SK-N-SH (cell line): ENCODE results near the gene SH3RF1. TPM values are rescaled to one million over a fixed set of nuclear protein-coding genes. Genes with fewer than 3 reads are reported as not detected.

Experiments
- CTCF ChIA-PET: fragments of 300-600, 350-600 bp; formaldehyde crosslinking; extraction: SDS; loops from one replicate; lab custom pipeline; 2021; lab: Yijun Ruan, JAX
- POLR2A ChIA-PET: fragments of 350-600 bp; sonication (Branson Sonifier 250); formaldehyde crosslinking; extraction: SDS; loops from one replicate; lab custom pipeline; 2020; ENCODE audit warnings: antibody characterized with exemption, inconsistent platforms; lab: Yijun Ruan, JAX
- DNase-seq: peaks from one replicate; pipeline ENCODE4 v3.0.0; 2012
- H2AFZ ChIP-seq: fragments of 200-600 bp; sonication (generic); 2 replicates; pipeline ENCODE4 v1.8.1; 2016; ENCODE audit warnings: antibody characterized with exemption, mild to moderate bottlenecking, low read depth
- H3F3A ChIP-seq: fragments of 200-600 bp; sonication (generic); replicated peaks from 2 replicates; pipeline ENCODE3; 2016; ENCODE audit warnings: antibody characterized with exemption, mild to moderate bottlenecking; ENCODE audit not compliant: insufficient read depth
- H3K27ac ChIP-seq, 2 experiments: fragments of 200-500 bp in 1 of 2; fragments of 200-600 bp in 1 of 2; sonication (Bioruptor generic) in 1 of 2; sonication (generic), shearing (Covaris generic) in 1 of 2; 2 replicates each; pipeline versions ENCODE4 v1.5.1 to v1.6.1; 2014 to 2016; ENCODE audit warnings: low read depth in 2 of 2, inconsistent platforms in 1 of 2, low read length in 1 of 2, mild to moderate bottlenecking in 1 of 2, mixed read lengths in 1 of 2
- H3K27me3 ChIP-seq: fragments of 200-600 bp; sonication (generic), shearing (Covaris generic); 2 replicates; pipeline ENCODE4 v1.6.1; 2016; ENCODE audit warnings: mixed run types; ENCODE audit not compliant: insufficient read depth
- H3K36me3 ChIP-seq, 2 experiments: fragments of 200-500 bp in 1 of 2; fragments of 200-600 bp in 1 of 2; sonication (Bioruptor generic) in 1 of 2; sonication (generic) in 1 of 2; replicated peaks in 1 of 2; 2 replicates each; pipeline versions ENCODE3 to v1.5.1; 2014 to 2016; ENCODE audit warnings: low read length in 1 of 2, mild to moderate bottlenecking in 1 of 2; ENCODE audit not compliant: insufficient read depth in 2 of 2, control insufficient read depth in 1 of 2
- H3K4me1 ChIP-seq, 2 experiments: fragments of 200-500 bp in 1 of 2; fragments of 200-600 bp in 1 of 2; sonication (Bioruptor generic) in 1 of 2; sonication (generic), shearing (Covaris generic) in 1 of 2; 2 replicates each; pipeline versions ENCODE4 v1.5.1 to v1.6.1; 2014 to 2016; ENCODE audit warnings: low read depth in 1 of 2, low read length in 1 of 2, mixed run types in 1 of 2; ENCODE audit not compliant: insufficient read depth in 2 of 2, control insufficient read depth in 1 of 2
- H3K4me2 ChIP-seq: fragments of 200-600 bp; sonication (generic), shearing (Covaris generic); 2 replicates; pipeline ENCODE4 v1.6.1; 2017; ENCODE audit warnings: mixed run types
- H3K4me3 ChIP-seq, 2 experiments: fragments of 200-500 bp in 1 of 2; fragments of 200-600 bp in 1 of 2; sonication (Bioruptor generic) in 1 of 2; sonication (generic), shearing (Covaris generic) in 1 of 2; 2 replicates each; pipeline versions ENCODE4 v1.5.1 to v1.8.1; 2014 to 2016; ENCODE audit warnings: low read depth in 2 of 2, inconsistent platforms in 1 of 2, low read length in 1 of 2, mild to moderate bottlenecking in 1 of 2, mixed read lengths in 1 of 2, moderate library complexity in 1 of 2
- H3K79me2 ChIP-seq: fragments of 200-600 bp; sonication (generic); 2 replicates; pipeline ENCODE4 v1.8.1; 2017; ENCODE audit warnings: mild to moderate bottlenecking; ENCODE audit not compliant: insufficient read depth
- H3K9ac ChIP-seq: fragments of 200-600 bp; sonication (generic); 2 replicates; pipeline ENCODE4 v1.6.1; 2017; ENCODE audit warnings: mixed run types
- H3K9me2 ChIP-seq: fragments of 200-600 bp; sonication (generic); 2 replicates; pipeline ENCODE4 v1.6.1; 2017; ENCODE audit warnings: mixed run types
- H3K9me3 ChIP-seq: fragments of 200-600 bp; sonication (generic); 2 replicates; pipeline ENCODE4 v1.6.1; 2017; ENCODE audit warnings: mixed run types, mild to moderate bottlenecking, moderate library complexity
- H4K20me1 ChIP-seq: fragments of 200-600 bp; sonication (generic); 2 replicates; pipeline ENCODE4 v1.6.1; 2017; ENCODE audit warnings: mild to moderate bottlenecking, mixed run types; ENCODE audit not compliant: insufficient read depth
- CTCF ChIP-seq: fragments of 200-600 bp; sonication (generic); IDR thresholded peaks from 2 replicates; pipeline ENCODE4 v1.6.1; 2017; ENCODE audit warnings: antibody characterized with exemption, mild to moderate bottlenecking, moderate library complexity
- ELF1 ChIP-seq: IDR thresholded peaks from 2 replicates; pipeline ENCODE4 v1.4.0; 2012
- EP300 ChIP-seq, 2 experiments: IDR thresholded peaks; 2 replicates each; pipeline versions ENCODE4 v1.4.0 to v1.6.1; 2012; ENCODE audit warnings: borderline replicate concordance in 1 of 2, low read depth in 1 of 2, low read length in 1 of 2
- EZH2phosphoT487 ChIP-seq: fragments of 200-600 bp; sonication (generic); IDR thresholded peaks from 2 replicates; pipeline ENCODE4 v1.6.1; 2017; ENCODE audit warnings: low read depth, mixed run types, mild to moderate bottlenecking, antibody characterized with exemption, moderate library complexity, borderline replicate concordance
- FOSL2 ChIP-seq: IDR thresholded peaks from 2 replicates; pipeline ENCODE4 v1.4.0; 2012; ENCODE audit warnings: low read depth, mild to moderate bottlenecking, moderate library complexity, borderline replicate concordance
- FOXM1 ChIP-seq: IDR thresholded peaks from 2 replicates; pipeline ENCODE4 v1.4.0; 2012; ENCODE audit warnings: low read depth, mild to moderate bottlenecking
- GATA2 ChIP-seq: sonication (generic); formaldehyde crosslinking; IDR thresholded peaks from 2 replicates; pipeline ENCODE4 v1.5.0; 2020; ENCODE audit warnings: mild to moderate bottlenecking, missing genetic modification reagents
- JUND ChIP-seq: IDR thresholded peaks from 2 replicates; pipeline ENCODE4 v1.4.0; 2012
- MAX ChIP-seq: IDR thresholded peaks from 2 replicates; pipeline ENCODE4 v1.4.0; 2012; ENCODE audit warnings: low read depth
- MEF2A ChIP-seq: IDR thresholded peaks from 2 replicates; pipeline ENCODE4 v1.4.0; 2012; ENCODE audit warnings: low read depth, borderline replicate concordance
- MXI1 ChIP-seq: IDR thresholded peaks from 2 replicates; pipeline ENCODE4 v1.6.1; 2012; ENCODE audit warnings: mild to moderate bottlenecking, low read depth, low read length, improper control_type of control experiment
- NFIC ChIP-seq: IDR thresholded peaks from 2 replicates; pipeline ENCODE4 v1.4.0; 2012; ENCODE audit warnings: borderline replicate concordance
- PBX3 ChIP-seq: IDR thresholded peaks from 2 replicates; pipeline ENCODE4; 2012
- POLR2AphosphoS5 ChIP-seq: IDR thresholded peaks from 2 replicates; pipeline ENCODE4 v1.6.1; 2012; ENCODE audit warnings: low read depth, low read length
- RFX5 ChIP-seq: IDR thresholded peaks from 2 replicates; pipeline ENCODE4 v1.6.1; 2012; ENCODE audit warnings: mild to moderate bottlenecking, improper control_type of control experiment, low read length
- RXRA ChIP-seq: IDR thresholded peaks from 2 replicates; pipeline ENCODE4 v1.4.0; 2012; ENCODE audit warnings: low read depth, mild to moderate bottlenecking, borderline replicate concordance
- SIN3A ChIP-seq: IDR thresholded peaks from 2 replicates; pipeline ENCODE4 v1.6.1; 2012; ENCODE audit warnings: low read depth, mild to moderate bottlenecking, low read length, moderate library complexity, borderline replicate concordance
- TCF12 ChIP-seq: IDR thresholded peaks from 2 replicates; pipeline ENCODE4 v1.4.0; 2012
- TEAD4 ChIP-seq: IDR thresholded peaks from 2 replicates; pipeline ENCODE4 v1.4.0; 2012; ENCODE audit warnings: mild to moderate bottlenecking, borderline replicate concordance; ENCODE audit not compliant: insufficient read depth
- USF2 ChIP-seq: fragments of 150-350 bp; IDR thresholded peaks from 2 replicates; pipeline ENCODE4 v1.6.1; 2017; ENCODE audit warnings: antibody characterized with exemption, low read length, low read depth, borderline replicate concordance
- YY1 ChIP-seq: IDR thresholded peaks from 2 replicates; pipeline ENCODE4 v1.4.0; 2012; ENCODE audit warnings: low read depth, mild to moderate bottlenecking
- WGBS: methylation state at CpG from one replicate; pipeline ENCODE4 v1.1.6; 2017; ENCODE audit warnings: low lambda C conversion rate; 5-methylcytosine and 5-hydroxymethylcytosine counted together
- polyA plus RNA-seq, 3 experiments: library from polyadenylated mRNA; depleted of rRNA; stranded (reverse); fragments of >200 nt; gene quantifications; 2 replicates each; pipeline ENCODE4 v1.2.3, GENCODE V29; 2012
- TF ChIP-seq, protein P1 (sequence below): IDR thresholded peaks from 2 replicates; pipeline ENCODE4 v1.6.1; 2012; ENCODE audit warnings: mild to moderate bottlenecking, low read depth, low read length, moderate library complexity
- TF ChIP-seq, protein P2 (sequence below): IDR thresholded peaks from 2 replicates; pipeline ENCODE4 v1.4.0; 2012; ENCODE audit warnings: low read depth, borderline replicate concordance

Gene SH3RF1
- polyA plus RNA-seq, 1 of the 3 experiments (the other 2 are of a cell fraction), result 22.0 TPM

GRCh38 chr4:169164669-169165415 is 105.9 kb downstream of the SH3RF1 start:
- Histone ChIP-seq H3K27me3 (no peaks in the 10 kb centered on the region), H3F3A (peaks cover 34% of the 10 kb centered on the region), H3K4me3 (no peak overlapping the region), H3K36me3 (peaks cover 0 to 15% of the 10 kb centered on the region in 2 experiments), H4K20me1 (peaks cover 3% of the 10 kb centered on the region; the same call in 1 of the 2 replicates), H3K9me3 (no peaks in the 10 kb centered on the region), H2AFZ (no peak overlapping the region)
- POLR2A ChIA-PET, result no interaction called here
- TF ChIP-seq PBX3 (peak; percentile 80), CTCF (no peak), TCF12 (peak; percentile 70), JUND (peak; percentile 35; the same call in 1 of the 2 replicates), YY1 (no peak), SIN3A (no peak), EZH2phosphoT487 (no peak), NFIC (peak; percentile 47; the same call in 1 of the 2 replicates), TEAD4 (peak; percentile 77; the same call in 1 of the 2 replicates), RXRA (peak; percentile 6; the same call in 1 of the 2 replicates), MAX (0 out of 2 replicates have a peak, but pooled peaks have one; percentile 23), ELF1 (no peak), GATA2 (CRISPR knock-in tag) (no peak), RFX5 (no peak), FOXM1 (no peak; the same call in 1 of the 2 replicates), USF2 (no peak), EP300 (IDR thresholded peaks at IDR 0.05; ENCODE audit: borderline replicate concordance in 1 of 2, low read depth in 1 of 2, low read length in 1 of 2) (peak in 1 of 2 experiments; percentile 81; a peak in 2 of 4 replicates), MEF2A (peak; percentile 70), MXI1 (no peak), POLR2AphosphoS5 (peak; percentile 32; the same call in 1 of the 2 replicates), FOSL2 (peak; percentile 63; the same call in 1 of the 2 replicates)
- TF ChIP-seq, protein P1, sequence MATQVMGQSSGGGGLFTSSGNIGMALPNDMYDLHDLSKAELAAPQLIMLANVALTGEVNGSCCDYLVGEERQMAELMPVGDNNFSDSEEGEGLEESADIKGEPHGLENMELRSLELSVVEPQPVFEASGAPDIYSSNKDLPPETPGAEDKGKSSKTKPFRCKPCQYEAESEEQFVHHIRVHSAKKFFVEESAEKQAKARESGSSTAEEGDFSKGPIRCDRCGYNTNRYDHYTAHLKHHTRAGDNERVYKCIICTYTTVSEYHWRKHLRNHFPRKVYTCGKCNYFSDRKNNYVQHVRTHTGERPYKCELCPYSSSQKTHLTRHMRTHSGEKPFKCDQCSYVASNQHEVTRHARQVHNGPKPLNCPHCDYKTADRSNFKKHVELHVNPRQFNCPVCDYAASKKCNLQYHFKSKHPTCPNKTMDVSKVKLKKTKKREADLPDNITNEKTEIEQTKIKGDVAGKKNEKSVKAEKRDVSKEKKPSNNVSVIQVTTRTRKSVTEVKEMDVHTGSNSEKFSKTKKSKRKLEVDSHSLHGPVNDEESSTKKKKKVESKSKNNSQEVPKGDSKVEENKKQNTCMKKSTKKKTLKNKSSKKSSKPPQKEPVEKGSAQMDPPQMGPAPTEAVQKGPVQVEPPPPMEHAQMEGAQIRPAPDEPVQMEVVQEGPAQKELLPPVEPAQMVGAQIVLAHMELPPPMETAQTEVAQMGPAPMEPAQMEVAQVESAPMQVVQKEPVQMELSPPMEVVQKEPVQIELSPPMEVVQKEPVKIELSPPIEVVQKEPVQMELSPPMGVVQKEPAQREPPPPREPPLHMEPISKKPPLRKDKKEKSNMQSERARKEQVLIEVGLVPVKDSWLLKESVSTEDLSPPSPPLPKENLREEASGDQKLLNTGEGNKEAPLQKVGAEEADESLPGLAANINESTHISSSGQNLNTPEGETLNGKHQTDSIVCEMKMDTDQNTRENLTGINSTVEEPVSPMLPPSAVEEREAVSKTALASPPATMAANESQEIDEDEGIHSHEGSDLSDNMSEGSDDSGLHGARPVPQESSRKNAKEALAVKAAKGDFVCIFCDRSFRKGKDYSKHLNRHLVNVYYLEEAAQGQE, result no peak
- TF ChIP-seq, protein P2, sequence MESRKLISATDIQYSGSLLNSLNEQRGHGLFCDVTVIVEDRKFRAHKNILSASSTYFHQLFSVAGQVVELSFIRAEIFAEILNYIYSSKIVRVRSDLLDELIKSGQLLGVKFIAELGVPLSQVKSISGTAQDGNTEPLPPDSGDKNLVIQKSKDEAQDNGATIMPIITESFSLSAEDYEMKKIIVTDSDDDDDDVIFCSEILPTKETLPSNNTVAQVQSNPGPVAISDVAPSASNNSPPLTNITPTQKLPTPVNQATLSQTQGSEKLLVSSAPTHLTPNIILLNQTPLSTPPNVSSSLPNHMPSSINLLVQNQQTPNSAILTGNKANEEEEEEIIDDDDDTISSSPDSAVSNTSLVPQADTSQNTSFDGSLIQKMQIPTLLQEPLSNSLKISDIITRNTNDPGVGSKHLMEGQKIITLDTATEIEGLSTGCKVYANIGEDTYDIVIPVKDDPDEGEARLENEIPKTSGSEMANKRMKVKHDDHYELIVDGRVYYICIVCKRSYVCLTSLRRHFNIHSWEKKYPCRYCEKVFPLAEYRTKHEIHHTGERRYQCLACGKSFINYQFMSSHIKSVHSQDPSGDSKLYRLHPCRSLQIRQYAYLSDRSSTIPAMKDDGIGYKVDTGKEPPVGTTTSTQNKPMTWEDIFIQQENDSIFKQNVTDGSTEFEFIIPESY, result 0 out of 2 replicates have a peak, but pooled peaks have one; percentile 17
- TF ChIP-seq, all 33 proteins: peak for 12
- Histone ChIP-seq H3K9ac (peak overlapping the region; percentile 8; the same call in 1 of the 2 replicates), H3K4me1 (peaks cover 0 to 51% of the 10 kb centered on the region in 2 experiments; a peak in 2 of 4 replicates), H3K4me2 (peak overlapping the region; percentile 43), H3K79me2 (peaks cover 97% of the 10 kb centered on the region), H3K9me2 (no peaks in the 10 kb centered on the region), H3K27ac (peak overlapping the region; percentile 50 to 74; a peak in 3 of 4 replicates)
- CTCF ChIA-PET, result no interaction called here
- WGBS, result 43% methylated on average over 1 of the region's 1 CpG
- no peak for DNase-seq
